ENCODE data around the gene SAXO2.
"Not testable (repeated sequence)": the region's sequence is repeated elsewhere in the genome, so short reads cannot be mapped to it uniquely, and the experiment has no call there.

SAXO2 gene

DNA sequence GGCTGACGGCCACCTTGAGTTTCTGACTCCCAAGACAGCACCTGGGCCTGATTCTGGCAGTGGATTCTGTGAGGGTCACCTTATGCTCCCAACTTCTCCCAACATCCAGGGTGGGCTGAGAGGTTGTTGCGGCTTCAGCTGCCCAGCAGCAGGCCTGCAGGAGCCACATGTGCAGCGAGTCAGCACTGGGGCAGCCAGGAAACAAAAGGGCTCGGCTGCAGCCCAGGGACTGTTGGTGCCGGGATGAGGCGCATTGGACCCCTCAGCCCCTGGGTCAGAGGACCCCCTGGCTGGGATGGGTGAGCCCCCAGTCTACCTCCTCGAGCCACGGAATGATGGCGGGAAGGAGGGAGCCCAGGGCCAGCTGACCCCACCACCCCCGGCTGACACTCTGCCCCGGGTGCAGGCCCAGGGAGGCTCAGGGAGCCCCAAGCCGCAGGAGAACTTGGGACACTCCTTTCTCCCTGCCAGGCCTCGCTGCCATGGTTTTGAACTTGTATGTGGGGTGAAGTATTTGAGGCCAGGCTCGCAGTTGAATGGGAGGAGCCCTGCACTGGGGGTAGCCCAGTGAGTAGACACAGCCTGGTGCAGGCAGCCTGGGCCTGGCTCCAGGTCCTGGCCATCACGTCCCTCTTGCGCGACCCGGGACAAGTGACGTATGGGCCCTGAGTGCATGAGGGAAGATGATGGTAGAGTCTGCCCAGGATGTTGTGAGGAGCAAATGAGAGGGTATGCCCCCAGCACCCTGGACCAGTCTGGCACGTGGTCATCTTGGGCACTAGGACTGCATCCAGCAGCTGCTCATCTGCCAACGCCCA lies 51.5 kb downstream of the SAXO2 start:
- not testable (repeated sequence) for DNase-seq (ENCODE audit: low read depth in 2 of 2)

DNA sequence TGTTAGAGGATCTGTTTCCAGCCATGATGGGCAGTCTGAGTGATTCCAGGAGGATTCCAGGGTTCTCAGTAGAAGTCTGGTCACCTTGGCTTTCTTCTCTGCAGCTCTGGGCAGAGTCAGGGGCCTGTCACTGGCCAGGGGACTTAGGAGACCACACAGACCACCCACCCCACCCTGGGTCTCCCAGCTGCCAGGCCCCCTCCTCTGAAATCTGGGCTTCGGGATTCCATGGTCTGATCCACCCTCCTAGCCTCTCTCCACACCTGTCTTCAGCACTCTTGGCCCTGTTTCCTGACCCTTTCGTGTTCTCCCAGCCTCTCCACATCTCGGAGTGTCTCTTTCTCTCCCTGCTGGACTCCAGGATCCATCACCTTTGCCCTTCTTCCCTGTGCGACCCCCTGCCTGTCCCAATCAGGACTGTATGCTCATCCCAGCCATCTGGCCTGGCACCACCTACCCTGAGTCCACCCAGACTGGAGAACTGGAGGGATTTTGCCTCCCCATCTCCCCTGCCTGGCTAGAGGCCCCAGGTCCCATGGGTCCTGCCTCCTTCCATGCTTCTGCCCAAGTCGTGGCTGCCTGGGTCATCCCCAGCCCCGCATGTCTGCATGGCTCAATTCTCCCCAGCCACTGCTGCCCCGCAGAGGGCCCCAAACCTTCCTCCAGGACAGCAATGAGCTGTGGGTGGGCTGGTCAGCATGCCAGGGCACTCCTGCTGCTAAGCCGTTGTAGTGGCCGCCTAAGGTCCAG lies 52.3 kb downstream of the SAXO2 start:
- no peak for DNase-seq (ENCODE audit: low read depth in 2 of 2)

DNA sequence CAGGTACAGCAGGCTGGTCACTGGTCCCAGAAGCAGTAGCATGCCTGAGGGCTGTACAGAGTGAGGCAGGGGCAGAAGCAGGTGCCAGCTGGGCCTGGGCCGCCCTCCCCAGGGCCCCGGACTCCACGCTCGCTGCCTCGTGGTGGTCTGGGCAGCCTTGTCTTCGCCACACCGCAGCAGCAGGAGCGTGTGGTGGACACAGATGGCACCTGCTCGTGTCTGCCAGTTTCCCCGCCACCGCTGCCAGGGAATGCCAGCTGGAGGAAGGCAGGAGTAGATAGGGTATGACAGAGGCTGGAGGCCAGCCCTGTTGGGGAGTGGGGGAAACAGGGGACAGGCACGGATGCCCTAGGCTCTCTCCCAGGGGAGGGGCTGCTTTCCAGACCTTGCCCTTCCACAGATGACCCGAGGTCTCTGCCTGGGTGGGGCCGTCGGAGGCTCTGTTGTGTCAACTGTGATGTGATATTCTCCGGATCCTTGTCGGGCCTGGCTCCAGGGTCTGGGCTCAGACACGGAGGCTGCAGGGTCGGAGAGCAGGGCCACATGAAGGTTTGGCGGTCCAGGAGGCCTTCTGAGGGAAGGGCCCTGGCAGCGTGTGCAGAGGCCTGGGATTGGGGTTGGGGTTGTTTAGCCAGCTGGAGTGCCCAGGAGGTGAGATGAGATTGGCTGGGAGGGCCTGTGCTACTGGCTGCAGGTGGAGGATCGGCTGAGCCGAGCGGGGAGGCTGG lies 53.1 kb downstream of the SAXO2 start:
- no peak for DNase-seq (ENCODE audit: low read depth in 2 of 2)

DNA sequence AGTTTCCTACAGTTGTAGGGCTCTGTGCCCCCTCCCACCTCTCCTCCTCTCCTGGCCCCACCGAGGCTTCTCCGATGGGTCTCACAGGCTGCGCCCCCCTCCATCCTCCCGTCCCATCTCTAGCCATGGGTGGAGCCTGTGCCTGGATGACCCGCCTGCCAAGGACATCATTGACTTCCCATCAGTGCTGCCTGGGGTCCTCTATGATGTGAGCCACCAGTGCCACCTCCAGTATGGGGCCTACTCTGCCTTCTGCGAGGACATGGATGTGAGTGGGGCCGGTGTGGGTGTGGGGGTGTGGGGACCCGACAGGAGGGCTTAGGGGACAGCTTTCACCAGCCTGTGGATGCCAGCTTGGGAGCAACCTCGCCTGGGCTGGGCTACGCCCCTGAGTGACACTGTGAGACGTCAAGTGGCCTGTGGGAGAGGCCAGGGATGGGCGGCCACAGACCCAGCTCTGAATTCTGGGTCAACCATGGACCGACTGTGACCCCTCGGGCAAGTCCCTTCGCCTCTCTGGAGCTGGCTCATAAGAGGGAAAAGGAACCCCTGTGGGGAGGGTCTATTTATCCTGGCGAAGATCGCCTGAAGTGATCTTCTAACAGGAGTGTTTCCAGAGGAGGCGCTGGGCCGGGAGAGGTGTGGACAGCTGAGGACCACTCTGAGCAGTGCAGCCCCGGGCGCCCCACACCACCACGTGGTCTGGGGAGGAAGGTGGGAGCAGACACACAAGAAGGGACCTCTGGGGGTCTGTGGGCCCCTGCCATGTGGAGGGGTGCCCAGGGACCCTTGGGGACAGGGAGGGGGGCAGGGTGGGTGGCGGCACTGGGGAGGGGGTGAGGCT lies 53.9 kb downstream of the SAXO2 start:
- not testable (repeated sequence) for DNase-seq (ENCODE audit: low read depth in 2 of 2)

DNA sequence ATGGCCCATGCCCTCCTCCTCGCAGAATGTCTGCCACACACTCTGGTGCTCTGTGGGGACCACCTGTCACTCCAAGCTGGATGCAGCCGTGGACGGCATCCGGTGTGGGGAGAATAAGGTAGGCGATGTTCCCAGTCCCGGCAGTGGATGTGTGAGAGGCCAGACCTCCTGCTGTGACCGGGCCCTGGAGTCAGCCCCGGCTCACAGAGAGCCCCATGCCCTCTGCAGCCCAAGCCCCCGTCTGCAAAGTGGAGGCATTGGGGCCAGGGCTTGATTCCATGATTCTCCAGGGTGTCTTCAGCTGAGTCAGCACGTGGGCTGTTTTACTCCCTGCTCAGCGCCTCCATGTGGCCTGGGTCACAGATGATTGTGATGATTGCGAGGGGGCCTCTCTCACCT lies 54.5 kb downstream of the SAXO2 start:
- no peak for DNase-seq (ENCODE audit: low read depth in 2 of 2)

DNA sequence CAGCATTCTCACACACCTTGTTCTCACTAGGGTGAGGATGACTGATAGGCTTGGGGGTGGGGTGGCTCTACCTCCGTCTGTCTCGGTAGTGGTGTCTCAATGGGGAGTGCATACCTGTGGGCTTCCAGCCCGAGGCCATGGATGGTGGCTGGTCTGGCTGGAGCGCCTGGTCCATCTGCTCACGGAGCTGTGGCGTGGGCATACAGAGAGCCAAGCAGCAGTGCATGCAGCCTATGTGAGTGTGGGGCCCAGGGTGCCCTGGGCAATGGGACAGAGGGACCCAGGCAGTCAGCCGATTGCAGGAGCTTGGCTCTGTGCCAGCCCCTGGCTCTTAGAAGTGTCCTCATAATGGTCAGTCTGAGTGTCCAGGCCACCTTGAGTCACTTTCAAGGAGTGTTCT lies 54.9 kb downstream of the SAXO2 start:
- DNase-seq (ENCODE audit: low read depth in 2 of 2): not testable (repeated sequence)

DNA sequence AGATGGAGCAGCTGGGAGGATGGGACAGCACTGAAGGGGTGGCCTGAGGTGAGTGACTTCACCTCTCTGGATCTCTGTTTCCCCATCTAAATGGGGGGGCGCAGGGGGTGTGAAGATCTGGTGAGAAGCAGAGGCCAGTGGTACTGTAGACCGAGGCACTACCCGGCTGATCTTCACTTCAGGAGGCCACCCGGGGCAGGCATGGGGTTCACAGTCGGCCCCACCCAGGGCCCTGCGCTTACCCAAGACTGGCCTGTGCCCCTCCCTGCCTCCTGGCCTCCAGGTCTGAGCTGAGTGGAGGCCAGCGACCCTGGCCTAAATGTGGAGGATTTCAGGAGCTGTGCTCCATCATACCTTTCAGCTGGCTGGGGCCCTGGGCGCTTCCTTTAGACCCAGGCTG lies 55.7 kb downstream of the SAXO2 start:
- DNase-seq (ENCODE audit: low read depth in 2 of 2): not testable (repeated sequence)

DNA sequence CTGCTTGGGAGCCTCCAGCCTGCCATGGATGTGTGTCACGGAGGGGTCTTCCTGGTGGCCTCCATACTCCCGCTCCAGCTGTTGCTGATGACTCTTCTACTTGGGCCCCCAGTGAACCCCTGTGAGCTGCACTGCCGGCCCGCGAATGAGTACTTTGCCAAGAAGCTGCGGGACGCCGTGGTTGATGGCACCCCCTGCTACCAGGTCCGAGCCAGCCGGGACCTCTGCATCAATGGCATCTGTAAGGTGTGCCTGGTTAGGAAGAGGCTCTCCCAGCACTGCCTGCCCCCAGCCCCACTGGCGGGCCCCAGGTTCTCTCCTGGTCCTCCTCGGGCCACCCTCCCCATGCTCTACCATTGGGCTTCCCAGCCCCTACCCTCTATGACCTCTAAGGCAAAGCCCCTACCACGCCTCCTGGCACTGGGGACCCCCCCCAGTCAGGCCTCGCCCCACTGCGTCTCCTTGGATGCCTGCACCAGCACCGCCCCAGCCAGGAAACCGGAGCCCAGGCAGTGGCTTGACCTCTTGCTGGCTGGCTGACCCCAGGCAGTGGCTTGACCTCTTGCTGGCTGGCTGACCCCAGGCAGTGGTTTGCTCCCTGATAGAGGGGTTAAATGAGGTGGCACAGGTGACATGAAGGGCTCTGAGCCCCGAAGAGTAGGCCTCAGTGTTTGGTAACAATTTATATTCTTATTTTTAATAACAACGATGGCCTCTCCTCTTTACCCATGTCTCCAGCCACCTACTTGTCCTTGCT lies 57.1 kb downstream of the SAXO2 start:
- DNase-seq (ENCODE audit: low read depth in 2 of 2): not testable (repeated sequence)

DNA sequence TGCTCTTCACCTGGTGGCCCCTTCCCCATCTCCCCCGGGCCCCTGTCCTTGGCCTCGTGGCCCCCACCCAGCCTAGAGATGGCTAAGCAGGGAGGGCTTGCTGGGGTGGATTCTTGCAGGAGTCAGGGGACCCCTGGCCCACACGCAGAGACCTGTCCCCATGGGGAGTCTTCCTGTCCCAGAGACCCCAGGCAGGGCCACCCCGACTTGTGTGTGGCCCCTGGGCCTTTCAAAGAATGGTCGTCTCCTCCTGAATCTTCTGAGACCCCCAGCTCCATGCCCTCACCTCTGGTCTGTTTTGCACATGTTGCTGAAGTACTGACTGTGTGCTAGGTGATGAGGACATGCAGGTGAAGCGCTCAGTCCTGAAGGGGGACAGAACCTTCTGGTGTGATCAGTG lies 58.2 kb downstream of the SAXO2 start:
- not testable (repeated sequence) for DNase-seq (ENCODE audit: low read depth in 2 of 2)

DNA sequence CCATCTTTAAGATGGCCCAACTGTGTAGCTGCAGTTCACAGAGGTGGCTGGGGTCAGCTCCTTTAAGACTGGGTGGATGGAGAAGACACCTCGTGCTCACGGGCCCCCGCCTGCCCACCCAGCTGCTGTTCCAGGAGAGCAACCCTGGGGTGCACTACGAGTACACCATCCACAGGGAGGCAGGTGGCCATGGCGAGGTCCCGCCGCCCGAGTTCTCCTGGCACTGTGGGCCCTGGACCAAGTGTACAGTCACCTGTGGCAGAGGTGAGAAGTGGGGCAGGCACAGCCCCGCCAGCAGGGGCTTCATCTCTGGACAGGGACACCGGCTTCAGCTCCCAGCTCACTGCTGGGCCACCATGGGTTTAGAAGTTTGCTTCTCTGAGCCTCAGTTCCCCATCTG lies 59.9 kb downstream of the SAXO2 start:
- DNase-seq (ENCODE audit: low read depth in 2 of 2): not testable (repeated sequence)

DNA sequence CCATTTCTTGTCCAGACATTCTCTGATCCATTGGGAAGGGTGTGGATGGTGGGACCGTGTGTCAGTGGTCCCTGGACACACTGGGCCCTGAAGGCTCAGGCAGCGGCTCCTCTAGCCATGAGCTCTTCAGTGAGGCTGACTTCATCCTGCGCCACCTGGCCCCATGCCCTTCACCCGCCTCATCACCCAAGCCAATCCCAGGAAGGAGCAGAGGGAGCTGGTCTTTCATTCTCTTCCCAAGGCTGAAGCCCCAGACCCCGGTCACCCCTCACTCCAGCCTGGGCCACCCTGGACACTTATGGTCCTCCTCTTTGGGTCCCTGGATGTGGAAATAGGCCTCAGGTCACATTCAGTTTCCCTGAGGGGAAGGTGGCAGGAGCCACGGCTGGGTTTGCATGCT lies 62.2 kb downstream of the SAXO2 start:
- DNase-seq (ENCODE audit: low read depth in 2 of 2): not testable (repeated sequence)

DNA sequence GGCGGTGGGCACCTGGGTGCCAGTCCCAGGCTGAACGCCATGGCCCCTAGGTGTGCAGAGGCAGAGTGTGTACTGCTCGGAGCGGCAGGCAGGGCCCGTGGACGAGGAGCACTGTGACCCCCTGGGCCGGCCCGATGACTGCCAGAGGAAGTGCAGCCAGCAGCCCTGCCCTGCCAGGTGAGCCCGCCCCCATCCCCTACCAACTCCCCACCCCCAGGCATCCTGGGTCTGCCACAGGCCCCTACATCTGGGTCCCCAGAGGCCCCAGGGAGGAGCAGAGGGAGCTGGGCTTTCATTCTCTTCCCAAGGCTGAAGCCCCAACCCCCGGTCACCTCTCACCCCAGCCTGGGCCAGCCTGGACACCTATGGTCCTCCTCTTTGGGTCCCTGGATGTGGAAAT lies 63.0 kb downstream of the SAXO2 start:
- DNase-seq (ENCODE audit: low read depth in 2 of 2): not testable (repeated sequence)

DNA sequence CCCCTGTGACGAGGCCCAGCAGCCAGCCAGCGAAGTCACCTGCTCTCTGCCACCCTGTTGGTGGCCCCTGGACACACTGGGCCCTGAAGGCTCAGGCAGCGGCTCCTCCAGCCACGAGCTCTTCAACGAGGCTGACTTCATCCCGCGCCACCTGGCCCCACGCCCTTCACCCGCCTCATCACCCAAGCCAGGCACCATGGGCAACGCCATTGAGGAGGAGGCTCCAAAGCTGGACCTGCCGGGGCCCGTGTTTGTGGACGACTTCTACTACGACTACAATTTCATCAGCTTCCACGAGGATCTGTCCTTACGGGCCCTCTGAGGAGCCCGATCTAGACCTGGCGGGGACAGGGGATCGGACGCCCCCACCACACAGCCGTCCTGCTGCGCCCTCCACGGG lies 64.3 kb downstream of the SAXO2 start:
- not testable (repeated sequence) for DNase-seq (ENCODE audit: low read depth in 2 of 2)

DNA sequence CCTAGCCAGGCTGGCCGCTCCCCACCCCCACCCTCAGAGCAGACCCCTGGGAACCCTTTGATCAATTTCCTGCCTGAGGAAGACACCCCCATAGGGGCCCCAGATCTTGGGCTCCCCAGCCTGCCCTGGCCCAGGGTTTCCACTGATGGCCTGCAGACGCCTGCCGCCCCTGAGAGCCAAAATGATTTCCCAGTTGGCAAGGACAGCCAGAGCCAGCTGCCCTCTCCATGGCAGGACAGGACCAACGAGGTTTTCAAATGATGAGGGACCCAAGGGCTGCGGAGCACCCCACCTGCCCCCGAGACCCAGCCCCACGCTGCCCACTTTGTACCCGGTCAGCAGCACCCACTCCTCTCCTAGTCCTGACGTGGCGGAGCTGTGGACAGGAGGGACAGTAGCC lies 64.8 kb downstream of the SAXO2 start:
- not testable (repeated sequence) for DNase-seq (ENCODE audit: low read depth in 2 of 2)

DNA sequence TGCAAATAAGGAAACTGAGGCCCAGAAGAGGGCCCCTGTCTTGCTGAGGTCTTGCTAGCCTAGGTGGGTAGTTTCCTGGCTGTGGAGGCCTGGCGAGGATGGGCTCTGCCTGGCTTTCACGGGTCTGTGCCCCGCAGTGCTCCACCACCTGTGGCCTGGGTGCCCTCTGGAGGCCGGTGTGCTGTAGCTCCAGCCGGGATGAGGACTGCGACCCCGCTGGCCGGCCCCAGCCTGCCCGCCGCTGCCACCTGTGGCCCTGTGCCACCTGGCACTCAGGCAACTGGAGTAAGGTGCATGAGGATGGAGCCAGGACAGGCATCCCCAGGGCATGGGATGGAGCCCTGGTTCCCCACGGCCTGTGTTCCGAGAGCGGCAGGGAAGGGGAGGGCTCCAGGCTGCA lies 66.4 kb downstream of the SAXO2 start:
- DNase-seq (ENCODE audit: low read depth in 2 of 2): not testable (repeated sequence)

DNA sequence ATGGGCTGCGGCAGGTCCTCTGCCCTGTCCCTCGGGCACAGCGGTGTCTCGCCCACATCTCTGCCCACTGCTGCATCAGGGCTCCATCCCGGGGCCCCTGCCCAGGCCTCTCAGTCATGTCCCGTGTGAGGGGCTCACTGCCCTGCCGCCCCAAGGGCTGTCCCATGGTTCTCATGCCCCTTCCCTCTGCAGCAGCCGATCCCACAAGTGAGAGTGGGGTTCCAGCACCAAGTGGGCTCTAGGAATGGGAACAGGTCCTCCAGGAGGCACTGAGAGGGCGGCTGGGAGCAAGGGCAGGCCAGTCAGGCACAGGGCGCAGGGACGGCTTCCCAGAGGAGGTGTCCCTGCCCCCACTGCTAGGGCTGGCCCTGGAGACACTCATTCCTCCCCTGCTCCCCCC lies 68.3 kb downstream of the SAXO2 start:
- not testable (repeated sequence) for DNase-seq (ENCODE audit: low read depth in 2 of 2)

DNA sequence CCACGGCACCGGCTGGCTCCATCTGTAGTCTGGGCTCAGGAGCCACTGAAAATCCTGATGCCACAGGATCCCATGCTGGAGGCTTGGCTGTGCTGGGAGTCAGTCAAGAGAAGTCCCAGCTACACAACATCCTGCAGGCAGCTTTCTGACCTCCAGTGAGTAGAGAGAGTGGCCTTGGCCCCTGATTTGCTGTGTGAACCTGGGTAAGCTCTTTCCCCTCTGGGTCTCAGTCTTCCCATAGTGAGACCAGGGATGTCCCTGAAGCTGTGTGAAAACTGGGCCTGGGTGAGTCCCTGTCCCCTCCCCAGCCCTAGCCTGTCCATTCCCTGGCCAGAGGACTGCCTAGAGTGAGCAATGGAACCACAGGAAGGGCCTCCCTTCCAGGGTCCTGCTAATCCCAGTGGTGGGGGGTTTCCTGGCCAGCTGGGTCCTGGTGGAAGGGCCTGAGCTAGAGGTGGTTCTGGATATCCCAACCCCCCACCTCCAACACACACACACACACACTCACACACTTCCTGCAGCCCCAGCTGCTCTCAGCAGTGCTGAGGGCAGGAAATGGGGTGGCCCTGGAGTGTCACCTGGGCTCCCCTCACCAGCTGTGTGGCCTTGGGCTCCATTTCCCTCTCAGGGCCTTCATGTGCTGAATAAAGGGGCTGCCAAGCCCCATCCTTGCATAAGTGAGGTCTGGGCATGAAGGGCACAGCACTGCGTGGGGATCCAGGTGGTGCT lies 69.1 kb downstream of the SAXO2 start:
- not testable (repeated sequence) for DNase-seq (ENCODE audit: low read depth in 2 of 2)

DNA sequence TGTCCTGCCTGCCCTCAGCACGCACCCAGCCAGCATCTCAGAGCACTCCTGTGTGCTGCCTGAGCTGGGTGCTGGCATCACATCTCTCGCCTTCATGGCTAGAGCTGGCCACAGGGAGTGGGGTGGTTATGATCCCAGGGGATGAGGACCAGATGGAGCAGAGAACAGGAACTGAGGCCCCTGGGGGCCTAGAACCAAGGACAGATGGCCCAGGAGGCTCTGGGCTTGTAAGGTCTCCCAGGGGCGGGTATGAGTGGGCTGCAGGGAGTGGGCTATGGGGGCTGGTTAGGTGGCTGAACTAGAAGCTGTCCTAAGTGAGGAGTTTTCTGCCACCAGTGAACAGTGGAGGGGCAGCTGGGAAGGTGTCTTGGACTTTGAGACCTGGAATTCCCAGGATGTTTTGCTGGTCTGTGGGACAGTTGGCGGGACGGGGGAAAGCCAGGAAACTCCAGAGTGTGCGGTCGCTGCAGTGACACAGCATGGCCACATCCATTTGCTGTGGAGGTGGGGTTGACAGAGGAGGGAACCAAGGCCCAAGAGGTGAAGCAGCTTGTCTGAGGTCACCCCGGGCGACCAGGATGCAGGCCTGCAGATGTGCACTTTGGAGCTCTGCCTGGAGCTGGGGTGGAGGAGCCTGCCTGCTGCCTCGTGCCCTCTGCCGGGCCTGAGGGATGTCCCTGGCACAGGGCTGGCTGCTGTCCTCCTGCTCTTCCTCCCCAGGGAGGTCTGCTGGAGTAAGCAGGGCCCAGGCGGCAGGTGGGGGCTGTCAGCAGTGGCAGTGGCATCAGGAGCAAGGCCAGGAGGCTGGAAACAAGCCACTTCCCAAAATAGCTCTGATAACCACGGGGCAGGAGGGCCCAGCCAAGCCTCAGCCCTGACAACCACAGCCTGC lies 70.3 kb downstream of the SAXO2 start:
- not testable (repeated sequence) for DNase-seq (ENCODE audit: low read depth in 2 of 2)
